ENCODE measurements around the gene ZFAND3.

Gene ZFAND3, protein sequence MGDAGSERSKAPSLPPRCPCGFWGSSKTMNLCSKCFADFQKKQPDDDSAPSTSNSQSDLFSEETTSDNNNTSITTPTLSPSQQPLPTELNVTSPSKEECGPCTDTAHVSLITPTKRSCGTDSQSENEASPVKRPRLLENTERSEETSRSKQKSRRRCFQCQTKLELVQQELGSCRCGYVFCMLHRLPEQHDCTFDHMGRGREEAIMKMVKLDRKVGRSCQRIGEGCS

DNA sequence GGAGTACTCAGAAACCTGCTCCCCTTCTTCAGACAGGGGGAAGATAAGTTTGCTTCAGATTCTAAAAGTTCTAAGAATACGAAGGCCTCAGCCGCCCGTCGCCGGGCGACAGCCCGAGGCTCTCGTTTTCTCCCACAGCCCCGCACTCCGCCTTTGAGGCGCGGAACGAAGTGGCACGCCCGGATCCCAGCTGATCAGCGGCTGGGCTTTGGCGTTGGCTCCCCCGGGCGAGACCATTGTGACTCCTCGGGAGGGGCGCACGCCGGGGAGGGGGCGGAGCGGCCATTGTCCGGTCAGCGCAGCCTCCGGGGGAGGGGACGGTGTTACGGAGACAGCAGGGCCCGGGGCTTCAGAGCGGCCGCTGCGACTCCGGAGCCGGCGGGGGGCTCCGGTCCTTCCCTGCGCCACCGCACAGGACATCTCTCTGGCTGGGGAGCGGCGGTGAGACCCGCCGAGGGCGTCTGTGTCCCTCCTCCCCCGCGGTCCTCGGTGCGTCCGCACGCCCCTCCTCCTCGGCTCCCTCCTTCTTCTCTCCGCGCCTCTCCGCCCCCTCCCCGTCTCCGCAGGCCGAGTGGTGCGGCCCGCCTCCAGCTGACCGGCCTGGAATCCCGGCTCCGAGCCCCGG, at the start of gene ZFAND3:
ZFAND3 (plus strand) TSS at position 551 of the 625 bp plus-strand sequence. CDS start 219 bp downstream, outside the sequence.
- Histone ChIP-seq H3K27me3 (ENCODE audit: control insufficient read depth, insufficient read depth, low read length) (no peaks in the 10 kb centered on the region), H3K27ac (ENCODE audit: low read length) (no peak within 1 kb of the TSS), H3K4me3 (ENCODE audit: low read length) (peak within 1 kb of the TSS; percentile 97), H3K9me3 (ENCODE audit: control insufficient read depth, insufficient read depth, low read length) (no peaks in the 10 kb centered on the region), H3K4me1 (ENCODE audit: control insufficient read depth, insufficient read depth, low read length) (no peaks in the 10 kb centered on the region), H3K36me3 (ENCODE audit: control insufficient read depth, insufficient read depth, low read length) (no peaks in the 10 kb centered on the region)
- peak; percentile 76 for DNase-seq (ENCODE audit: low read depth, low spot score)
- no CpG with 5 or more reads among the region's 64 CpGs for WGBS (ENCODE audit: insufficient coverage, insufficient read length)

DNA sequence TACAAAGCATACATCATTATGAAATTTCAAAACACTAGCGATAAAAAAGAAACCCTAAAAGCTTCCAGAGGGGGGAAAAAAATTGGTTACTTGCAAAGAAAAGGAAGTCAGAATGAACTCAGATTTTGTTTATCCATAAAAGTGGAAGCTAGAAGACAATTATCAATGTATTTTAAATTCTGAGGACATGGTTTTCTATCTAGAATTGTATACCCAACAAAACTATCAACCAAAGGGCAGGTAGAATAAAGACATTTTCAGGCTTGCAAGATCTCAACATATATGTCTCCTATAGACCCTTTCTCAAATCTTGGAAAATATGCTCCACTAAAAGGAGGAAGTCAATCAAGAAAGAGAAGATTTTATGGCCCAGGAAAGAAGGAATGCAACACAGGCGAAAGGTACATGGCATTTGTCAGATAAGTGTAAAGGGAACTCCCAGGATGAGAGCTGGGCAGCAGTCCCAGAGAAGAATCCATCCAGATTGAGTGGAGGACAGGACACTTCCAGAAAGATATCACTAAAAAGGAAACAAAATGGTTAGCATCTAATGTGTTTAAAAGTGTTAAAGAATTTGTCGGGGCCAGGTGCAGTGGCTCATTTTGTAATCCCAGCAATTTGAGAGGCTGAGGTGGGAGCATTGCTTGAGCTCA, 45.4 kb upstream of the ZFAND3 start:
- peaks cover 5% of the 10 kb centered on the region for H3K27me3 ChIP-seq (ENCODE audit: control insufficient read depth, insufficient read depth, low read length)
- H3K36me3 ChIP-seq (ENCODE audit: control insufficient read depth, insufficient read depth, low read length): no peaks in the 10 kb centered on the region
- H3K27ac ChIP-seq (ENCODE audit: low read length): no peak overlapping the region
- H3K9me3 ChIP-seq (ENCODE audit: control insufficient read depth, insufficient read depth, low read length): no peaks in the 10 kb centered on the region
- no peak overlapping the region for H3K4me3 ChIP-seq (ENCODE audit: low read length)
- no CpG with 5 or more reads among the region's 3 CpGs for WGBS (ENCODE audit: insufficient coverage, insufficient read length)
- peaks cover 9% of the 10 kb centered on the region; the same call in 1 of the 2 replicates for H3K4me1 ChIP-seq (ENCODE audit: control insufficient read depth, insufficient read depth, low read length)
- DNase-seq (ENCODE audit: low read depth, low spot score): no peak

DNA sequence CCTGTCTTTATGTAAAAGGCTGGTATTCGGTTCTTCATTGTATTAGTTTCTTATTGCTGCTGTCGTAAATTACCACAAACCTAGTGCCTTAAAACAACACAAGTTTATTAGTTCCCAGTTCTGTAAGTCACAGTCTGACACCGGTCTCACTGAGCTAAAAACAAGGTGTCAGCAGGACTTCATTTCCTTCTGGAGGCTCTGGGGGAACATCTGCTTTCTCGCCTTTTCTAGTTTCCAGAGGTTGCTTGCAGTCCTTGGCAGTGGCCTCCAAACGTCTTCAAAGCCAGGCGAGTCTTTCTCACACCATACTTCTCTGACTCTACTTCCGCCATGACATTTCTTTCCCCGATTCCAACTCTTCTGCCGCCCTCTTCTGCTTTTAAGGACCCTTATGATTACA, 43.0 kb upstream of the ZFAND3 start:
- H3K4me3 ChIP-seq (ENCODE audit: low read length): no peak overlapping the region
- H3K9me3 ChIP-seq (ENCODE audit: control insufficient read depth, insufficient read depth, low read length): no peaks in the 10 kb centered on the region
- WGBS (ENCODE audit: insufficient coverage, insufficient read length): no CpG with 5 or more reads among the region's 9 CpGs
- H3K4me1 ChIP-seq (ENCODE audit: control insufficient read depth, insufficient read depth, low read length): peaks cover 16% of the 10 kb centered on the region; the same call in 1 of the 2 replicates
- no peak for DNase-seq (ENCODE audit: low read depth, low spot score)
- no peaks in the 10 kb centered on the region for H3K36me3 ChIP-seq (ENCODE audit: control insufficient read depth, insufficient read depth, low read length)
- H3K27me3 ChIP-seq (ENCODE audit: control insufficient read depth, insufficient read depth, low read length): peaks cover 1% of the 10 kb centered on the region; the same call in 1 of the 2 replicates
- no peak overlapping the region for H3K27ac ChIP-seq (ENCODE audit: low read length)

DNA sequence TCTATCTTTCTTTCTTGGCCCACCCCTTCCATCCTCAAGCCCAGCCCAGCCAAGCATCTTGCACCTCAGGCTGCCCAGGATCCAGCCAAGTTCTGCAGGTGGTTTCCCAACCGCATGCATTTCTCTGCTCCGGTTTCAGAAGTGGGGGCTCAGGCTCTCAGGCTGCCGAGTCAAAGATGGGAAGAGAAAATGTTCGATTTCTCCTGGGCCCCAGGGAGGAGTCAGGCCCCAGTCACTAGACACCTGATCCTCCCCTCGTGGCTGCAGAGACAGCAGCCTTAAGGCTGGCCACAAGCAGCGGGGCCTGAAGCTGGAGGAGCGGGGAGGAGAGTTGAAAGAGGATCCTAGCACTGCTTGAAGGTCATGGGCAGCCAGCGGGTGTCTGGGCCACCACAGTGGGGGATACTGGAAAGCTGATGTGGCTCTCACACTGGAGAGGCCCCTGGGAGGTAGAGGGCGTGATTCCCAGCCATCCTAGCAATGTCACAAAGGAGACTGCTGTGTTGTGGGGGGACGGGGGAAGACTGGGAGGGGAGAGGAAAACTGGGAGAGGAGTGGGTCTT, 42.2 kb upstream of the ZFAND3 start:
- Histone ChIP-seq H3K27ac (ENCODE audit: low read length) (no peak overlapping the region), H3K36me3 (ENCODE audit: control insufficient read depth, insufficient read depth, low read length) (no peaks in the 10 kb centered on the region), H3K4me1 (ENCODE audit: control insufficient read depth, insufficient read depth, low read length) (peaks cover 16% of the 10 kb centered on the region; the same call in 1 of the 2 replicates), H3K9me3 (ENCODE audit: control insufficient read depth, insufficient read depth, low read length) (no peaks in the 10 kb centered on the region), H3K27me3 (ENCODE audit: control insufficient read depth, insufficient read depth, low read length) (peaks cover 1% of the 10 kb centered on the region; the same call in 1 of the 2 replicates), H3K4me3 (ENCODE audit: low read length) (no peak overlapping the region)
- DNase-seq (ENCODE audit: low read depth, low spot score): no peak
- no CpG with 5 or more reads among the region's 10 CpGs for WGBS (ENCODE audit: insufficient coverage, insufficient read length)

DNA sequence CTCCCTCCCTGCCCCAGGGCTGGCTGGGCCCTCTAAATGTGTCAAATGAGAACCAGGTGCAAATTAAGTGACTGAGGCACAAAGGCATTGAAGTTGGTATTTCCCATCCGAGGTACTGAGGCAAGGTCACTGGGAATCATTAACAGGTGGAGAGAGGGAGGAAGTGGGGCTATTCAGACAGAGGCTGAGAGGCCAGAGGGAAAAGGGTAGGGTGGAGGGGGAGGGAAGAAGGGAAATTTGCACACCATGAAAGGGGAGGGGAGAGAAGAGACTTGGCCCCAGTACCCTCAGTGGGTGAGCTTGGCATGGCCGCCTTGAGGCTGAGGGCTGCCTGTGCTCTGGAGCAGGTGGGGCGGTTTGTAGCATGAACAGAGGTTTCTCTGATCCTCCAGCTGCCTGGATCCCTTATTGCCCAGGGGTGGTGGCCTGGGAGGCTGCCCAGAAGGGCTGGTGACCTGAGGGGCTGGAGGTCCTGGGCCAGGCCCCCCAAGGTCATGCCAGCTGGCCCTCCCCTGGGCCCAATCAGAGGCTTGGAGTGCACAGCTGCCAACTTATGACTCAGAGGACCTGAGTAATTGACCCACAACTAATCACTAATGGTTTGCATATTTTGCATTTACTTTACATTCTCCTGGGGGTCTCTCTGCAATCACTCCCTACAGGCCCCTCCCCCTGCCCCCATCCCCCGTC, 40.3 kb upstream of the ZFAND3 start:
- Histone ChIP-seq H3K36me3 (ENCODE audit: control insufficient read depth, insufficient read depth, low read length) (no peaks in the 10 kb centered on the region), H3K4me3 (ENCODE audit: low read length) (no peak overlapping the region), H3K27ac (ENCODE audit: low read length) (no peak overlapping the region), H3K9me3 (ENCODE audit: control insufficient read depth, insufficient read depth, low read length) (no peaks in the 10 kb centered on the region), H3K4me1 (ENCODE audit: control insufficient read depth, insufficient read depth, low read length) (peaks cover 20% of the 10 kb centered on the region), H3K27me3 (ENCODE audit: control insufficient read depth, insufficient read depth, low read length) (peaks cover 1% of the 10 kb centered on the region; the same call in 1 of the 2 replicates)
- WGBS (ENCODE audit: insufficient coverage, insufficient read length): no CpG with 5 or more reads among the region's 4 CpGs
- DNase-seq (ENCODE audit: low read depth, low spot score): no peak

DNA sequence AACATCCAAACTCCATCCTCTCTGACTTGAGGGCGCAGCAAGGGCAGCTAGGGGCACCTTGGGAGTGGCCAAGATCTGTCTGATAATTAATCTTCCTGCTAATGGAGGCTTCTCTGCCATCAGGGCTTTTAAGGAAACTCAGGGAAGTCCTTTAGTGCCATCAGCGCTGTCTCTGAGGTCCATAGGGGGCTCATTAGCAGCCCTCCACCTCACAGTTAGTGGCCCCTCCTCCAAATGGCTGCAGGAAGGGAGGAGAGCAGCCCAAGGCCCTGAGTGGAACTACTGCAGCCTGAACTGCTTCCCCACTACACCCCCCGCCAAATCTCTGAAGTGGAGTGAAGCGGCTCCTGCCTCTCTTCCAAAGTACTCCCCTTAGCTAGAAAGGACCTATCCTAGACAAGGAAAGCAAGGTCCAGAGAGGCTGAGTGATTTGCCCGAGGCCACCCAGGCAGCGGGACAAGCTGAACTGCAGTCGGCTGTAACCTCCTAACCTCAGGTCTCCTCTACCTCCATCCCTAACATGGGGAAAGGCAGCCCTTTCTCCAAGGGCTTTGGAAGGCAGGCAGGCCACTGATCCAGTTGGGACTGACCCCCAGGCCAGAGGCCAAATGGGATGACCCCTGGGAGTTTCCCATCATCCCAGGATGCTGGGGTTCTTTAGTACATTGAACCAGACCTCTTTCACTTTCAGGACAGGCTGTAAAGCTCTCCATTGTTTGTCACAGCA, 39.5 kb upstream of the ZFAND3 start:
- H3K27ac ChIP-seq (ENCODE audit: low read length): no peak overlapping the region
- H3K4me3 ChIP-seq (ENCODE audit: low read length): no peak overlapping the region
- WGBS (ENCODE audit: insufficient coverage, insufficient read length): no CpG with 5 or more reads among the region's 7 CpGs
- no peaks in the 10 kb centered on the region for H3K9me3 ChIP-seq (ENCODE audit: control insufficient read depth, insufficient read depth, low read length)
- H3K27me3 ChIP-seq (ENCODE audit: control insufficient read depth, insufficient read depth, low read length): peaks cover 1% of the 10 kb centered on the region; the same call in 1 of the 2 replicates
- no peak for DNase-seq (ENCODE audit: low read depth, low spot score)
- H3K4me1 ChIP-seq (ENCODE audit: control insufficient read depth, insufficient read depth, low read length): peaks cover 23% of the 10 kb centered on the region
- no peaks in the 10 kb centered on the region for H3K36me3 ChIP-seq (ENCODE audit: control insufficient read depth, insufficient read depth, low read length)

DNA sequence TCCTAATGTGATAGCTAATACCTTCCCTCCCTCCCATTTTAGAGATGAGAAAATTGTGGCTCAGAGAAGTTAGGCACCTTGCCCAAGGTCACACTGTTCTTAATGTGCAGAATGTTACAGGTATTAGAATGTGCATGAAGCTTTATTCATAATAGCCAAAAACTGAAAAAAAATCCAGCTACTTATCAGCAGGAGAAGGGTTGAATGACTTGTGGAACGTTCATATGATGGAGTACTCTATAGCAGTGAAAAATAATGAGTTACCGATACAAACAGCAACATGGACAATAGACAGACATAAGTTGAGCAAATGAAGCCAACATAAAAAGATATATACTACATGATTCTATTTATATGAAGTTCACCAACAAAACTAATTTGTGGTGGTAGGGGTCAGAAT, 37.7 kb upstream of the ZFAND3 start:
- H3K36me3 ChIP-seq (ENCODE audit: control insufficient read depth, insufficient read depth, low read length): no peaks in the 10 kb centered on the region
- peaks cover 24% of the 10 kb centered on the region for H3K4me1 ChIP-seq (ENCODE audit: control insufficient read depth, insufficient read depth, low read length)
- H3K9me3 ChIP-seq (ENCODE audit: control insufficient read depth, insufficient read depth, low read length): no peaks in the 10 kb centered on the region
- H3K4me3 ChIP-seq (ENCODE audit: low read length): no peak overlapping the region
- no CpG with 5 or more reads among the region's 2 CpGs for WGBS (ENCODE audit: insufficient coverage, insufficient read length)
- H3K27ac ChIP-seq (ENCODE audit: low read length): no peak overlapping the region
- peaks cover 1% of the 10 kb centered on the region; the same call in 1 of the 2 replicates for H3K27me3 ChIP-seq (ENCODE audit: control insufficient read depth, insufficient read depth, low read length)
- no peak for DNase-seq (ENCODE audit: low read depth, low spot score)

DNA sequence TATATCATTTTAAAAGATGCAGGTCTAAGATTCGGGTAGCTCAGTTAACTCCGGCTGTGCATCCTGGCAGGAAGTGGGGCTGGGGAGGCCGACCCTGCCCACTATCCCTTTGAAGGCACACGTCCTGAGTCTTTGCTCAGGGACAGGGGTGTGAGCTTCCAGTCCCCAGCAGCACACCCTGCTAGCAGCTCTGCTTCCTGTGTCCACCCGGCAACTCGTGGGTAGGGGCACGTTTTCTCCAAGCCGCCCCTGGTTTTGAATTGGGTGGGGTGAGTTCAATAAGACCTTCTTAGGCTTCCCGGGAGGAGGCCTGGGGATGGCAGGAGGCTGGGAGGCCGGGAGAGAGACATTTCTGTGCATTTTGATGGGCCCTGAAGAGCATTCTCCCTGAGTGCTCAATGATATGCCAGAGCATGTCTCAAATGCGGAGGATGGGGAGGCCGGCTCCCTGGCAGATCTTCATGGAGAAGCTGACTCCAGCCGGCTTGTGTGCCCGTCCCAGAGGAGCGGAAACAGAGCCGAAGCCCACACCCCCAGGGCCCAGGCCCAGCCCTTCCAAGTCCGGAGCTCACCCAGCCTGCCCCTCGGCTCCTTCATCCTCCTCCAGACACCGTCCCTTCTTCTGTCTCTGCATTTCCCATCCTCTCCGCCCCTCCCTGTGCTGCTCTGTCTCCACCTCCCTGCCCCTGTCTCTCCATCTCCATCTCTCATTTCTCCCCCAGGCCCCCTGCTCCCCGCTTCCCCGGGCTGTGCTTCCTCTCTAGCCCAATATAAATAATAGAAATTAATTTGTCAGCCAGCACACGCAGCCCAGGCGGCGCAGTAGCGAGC, 36.3 kb upstream of the ZFAND3 start:
- no CpG with 5 or more reads among the region's 26 CpGs for WGBS (ENCODE audit: insufficient coverage, insufficient read length)
- Histone ChIP-seq H3K4me1 (ENCODE audit: control insufficient read depth, insufficient read depth, low read length) (peaks cover 20% of the 10 kb centered on the region), H3K4me3 (ENCODE audit: low read length) (peak overlapping the region; percentile 30; the same call in 1 of the 2 replicates), H3K9me3 (ENCODE audit: control insufficient read depth, insufficient read depth, low read length) (no peaks in the 10 kb centered on the region), H3K36me3 (ENCODE audit: control insufficient read depth, insufficient read depth, low read length) (no peaks in the 10 kb centered on the region), H3K27me3 (ENCODE audit: control insufficient read depth, insufficient read depth, low read length) (no peaks in the 10 kb centered on the region; the same call in 1 of the 2 replicates), H3K27ac (ENCODE audit: low read length) (no peak overlapping the region)
- DNase-seq (ENCODE audit: low read depth, low spot score): no peak

DNA sequence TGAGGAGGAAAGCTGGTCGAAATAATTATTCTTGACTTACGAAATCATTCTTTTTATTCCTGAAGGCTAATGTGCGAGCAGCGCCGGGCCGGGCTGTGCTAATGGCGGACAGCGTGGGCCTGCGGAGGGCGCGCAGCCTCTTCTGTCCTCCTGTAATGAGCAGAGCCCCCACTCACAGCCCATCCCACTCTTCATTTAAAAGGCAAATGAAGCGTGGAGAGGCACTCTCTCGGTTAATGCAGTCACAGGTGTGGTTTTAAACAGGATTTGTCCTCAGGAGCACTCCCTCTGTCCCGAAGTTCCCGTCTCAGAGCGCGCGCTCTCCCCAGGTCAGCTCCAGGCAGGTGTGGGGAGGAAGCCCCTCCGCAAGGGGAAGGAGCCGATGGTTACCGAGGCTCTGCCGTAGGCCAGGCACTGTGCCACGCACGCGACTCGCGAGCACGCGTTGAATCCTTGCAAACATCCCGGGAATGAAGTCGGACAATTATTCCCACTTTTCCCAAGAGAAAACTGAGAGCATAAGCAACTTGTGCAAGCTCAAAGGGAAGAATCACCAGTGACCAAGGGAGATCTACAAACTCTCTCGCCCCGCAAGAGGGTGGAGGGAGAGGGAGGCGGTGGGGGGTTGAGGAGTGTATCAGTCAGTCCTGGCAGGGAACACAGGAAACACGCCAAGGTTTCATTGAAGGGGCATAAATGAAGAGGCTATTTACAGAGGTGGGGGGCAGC, 35.5 kb upstream of the ZFAND3 start:
- no peak for DNase-seq (ENCODE audit: low read depth, low spot score)
- H3K27ac ChIP-seq (ENCODE audit: low read length): no peak overlapping the region

More for the DNA sequence above, 35.5 kb upstream of the ZFAND3 start:
- no CpG with 5 or more reads among the region's 35 CpGs for WGBS (ENCODE audit: insufficient coverage, insufficient read length)
- H3K4me3 ChIP-seq (ENCODE audit: low read length): peak overlapping the region; percentile 30; the same call in 1 of the 2 replicates
- H3K36me3 ChIP-seq (ENCODE audit: control insufficient read depth, insufficient read depth, low read length): no peaks in the 10 kb centered on the region
- H3K4me1 ChIP-seq (ENCODE audit: control insufficient read depth, insufficient read depth, low read length): peaks cover 17% of the 10 kb centered on the region
- no peaks in the 10 kb centered on the region for H3K27me3 ChIP-seq (ENCODE audit: control insufficient read depth, insufficient read depth, low read length)
- H3K9me3 ChIP-seq (ENCODE audit: control insufficient read depth, insufficient read depth, low read length): no peaks in the 10 kb centered on the region

All from iPS DF 6.9 (cell line).